HUES6 (cell line): ENCODE measurements around the gene TTLL13.

Source experiments
- H3K27ac ChIP-seq: 2 replicates; pipeline ENCODE4 v1.7.0; 2013; ENCODE audit warnings: low read depth, mild to moderate bottlenecking, low read length, inconsistent platforms
- H3K27me3 ChIP-seq: 2 replicates; pipeline ENCODE4 v1.6.1; 2013; ENCODE audit warnings: low read length; ENCODE audit not compliant: control insufficient read depth, insufficient read depth
- H3K36me3 ChIP-seq: 2 replicates; pipeline ENCODE4 v1.6.1; 2013; ENCODE audit warnings: low read length; ENCODE audit not compliant: control insufficient read depth, insufficient read depth
- H3K4me1 ChIP-seq: 2 replicates; pipeline ENCODE4 v1.6.1; 2013; ENCODE audit warnings: low read length; ENCODE audit not compliant: control insufficient read depth, insufficient read depth
- H3K4me3 ChIP-seq: 2 replicates; pipeline ENCODE4 v1.5.1; 2013; ENCODE audit warnings: low read depth, low read length
- H3K9ac ChIP-seq: one replicate; pipeline ENCODE4 v1.6.1; 2013; ENCODE audit warnings: mild to moderate bottlenecking, low read length
- H3K9me3 ChIP-seq: 2 replicates; pipeline ENCODE4 v1.6.1; 2013; ENCODE audit warnings: low read depth, low read length; ENCODE audit not compliant: control insufficient read depth, insufficient read depth

TTLL13 gene, protein sequence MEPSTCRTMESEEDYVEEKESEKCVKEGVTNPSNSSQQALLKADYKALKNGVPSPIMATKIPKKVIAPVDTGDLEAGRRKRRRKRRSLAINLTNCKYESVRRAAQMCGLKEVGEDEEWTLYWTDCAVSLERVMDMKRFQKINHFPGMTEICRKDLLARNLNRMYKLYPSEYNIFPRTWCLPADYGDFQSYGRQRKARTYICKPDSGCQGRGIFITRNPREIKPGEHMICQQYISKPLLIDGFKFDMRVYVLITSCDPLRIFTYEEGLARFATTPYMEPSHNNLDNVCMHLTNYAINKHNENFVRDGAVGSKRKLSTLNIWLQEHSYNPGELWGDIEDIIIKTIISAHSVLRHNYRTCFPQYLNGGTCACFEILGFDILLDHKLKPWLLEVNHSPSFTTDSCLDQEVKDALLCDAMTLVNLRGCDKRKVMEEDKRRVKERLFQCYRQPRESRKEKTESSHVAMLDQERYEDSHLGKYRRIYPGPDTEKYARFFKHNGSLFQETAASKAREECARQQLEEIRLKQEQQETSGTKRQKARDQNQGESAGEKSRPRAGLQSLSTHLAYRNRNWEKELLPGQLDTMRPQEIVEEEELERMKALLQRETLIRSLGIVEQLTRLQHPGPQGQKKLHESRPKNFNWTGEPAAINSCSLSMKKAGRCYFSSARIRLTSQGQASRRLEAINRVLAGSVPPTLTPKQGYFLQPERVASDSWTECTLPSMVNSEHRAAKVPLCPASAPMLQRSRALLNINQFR

DNA sequence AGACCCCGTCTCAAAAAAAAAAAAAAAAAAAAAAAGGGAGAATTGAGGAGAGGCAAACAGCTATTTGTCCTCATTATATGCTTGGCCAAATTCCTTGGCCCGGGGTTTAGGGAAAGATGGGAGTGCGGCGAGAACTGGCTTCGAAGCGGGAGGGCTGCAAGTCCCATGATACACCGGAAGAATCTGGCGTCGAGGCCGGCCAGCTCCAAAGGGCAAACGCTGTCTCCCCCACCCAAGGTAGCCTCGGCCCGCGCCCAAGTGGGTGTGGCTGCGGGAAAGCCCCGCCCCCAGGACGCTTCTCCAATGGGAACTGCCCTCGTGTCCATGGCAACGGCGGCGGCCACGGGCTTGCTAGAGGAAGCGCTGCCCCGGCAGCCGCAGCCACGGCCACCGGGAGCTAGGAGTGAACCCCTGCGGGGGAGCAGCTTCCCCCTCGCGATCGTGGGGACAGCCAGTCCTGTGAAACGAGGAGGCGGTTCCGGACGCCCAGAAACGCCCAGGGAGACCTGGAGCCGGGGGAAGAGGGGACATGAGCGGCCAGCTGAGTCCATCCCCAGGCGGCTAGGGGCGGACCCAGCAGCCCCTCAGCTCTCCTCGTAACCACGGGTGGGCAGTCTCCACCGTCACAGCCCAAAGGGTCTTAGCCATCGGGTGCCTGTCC is at the start of gene TTLL13:
TTLL13 (plus strand) TSS at position 354 of the 661 bp plus-strand sequence. CDS start 1,075 bp downstream, outside the sequence.
- H3K27ac ChIP-seq: no peak within 1 kb of the TSS
- H3K4me1 ChIP-seq: peaks cover 8% of the 10 kb centered on the region; the same call in 1 of the 2 replicates
- H3K4me3 ChIP-seq: peak within 1 kb of the TSS; percentile 73
- peaks cover 4% of the 10 kb centered on the region for H3K27me3 ChIP-seq
- no peak within 1 kb of the TSS for H3K9ac ChIP-seq
- H3K9me3 ChIP-seq: no peaks in the 10 kb centered on the region
- no peaks in the 10 kb centered on the region for H3K36me3 ChIP-seq

DNA sequence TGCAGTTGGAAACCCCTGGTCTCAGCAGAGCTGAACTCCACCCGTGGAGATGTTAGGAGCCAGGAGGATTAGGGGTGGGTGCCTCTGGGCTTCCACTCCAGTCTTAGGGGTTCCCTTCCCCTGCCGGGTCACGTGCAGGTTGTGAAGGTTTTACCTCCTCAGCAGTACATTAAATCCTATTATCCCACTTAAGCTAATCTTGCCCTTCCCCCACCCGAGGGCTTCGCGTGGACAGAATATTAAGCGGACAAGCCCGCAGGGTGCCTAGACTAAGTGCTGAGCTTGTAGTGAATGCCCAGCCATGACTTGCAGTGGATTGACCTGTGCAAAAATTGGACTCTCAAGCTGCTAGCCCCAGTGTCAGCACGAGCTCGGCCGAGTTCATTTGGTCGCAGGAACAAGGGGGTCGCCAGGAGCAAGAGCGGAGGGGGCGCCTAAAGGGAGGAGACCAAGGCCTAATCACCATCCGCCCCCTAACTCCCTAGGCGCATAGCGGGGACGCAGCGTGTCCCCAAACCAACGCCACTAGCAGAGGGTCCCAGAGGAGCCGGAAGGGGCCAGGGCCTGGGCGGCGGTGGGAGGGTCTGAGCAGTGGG is 48.7 kb upstream of the TTLL13 start:
- Histone ChIP-seq H3K27ac (0 out of 2 replicates have a peak overlapping the region, but pooled peaks have one; percentile 29), H3K27me3 (no peaks in the 10 kb centered on the region), H3K9ac (peak overlapping the region; percentile 64), H3K9me3 (no peaks in the 10 kb centered on the region), H3K36me3 (0 out of 2 replicates have a peak, but pooled peaks cover 3% of the 10 kb centered on the region), H3K4me3 (peak overlapping the region; percentile 94), H3K4me1 (peaks cover 14% of the 10 kb centered on the region)

GRCh38 chr15:90201130-90201943 is 48.0 kb upstream of the TTLL13 start, which contains the start of gene SEMA4B:
Gene SEMA4B, plus strand, starts transcription at chr15:90201330. Its CDS starts 249 bp downstream, at chr15:90201579.
- 0 out of 2 replicates have a peak, but pooled peaks cover 3% of the 10 kb centered on the region for H3K36me3 ChIP-seq
- H3K27ac ChIP-seq: peak within 1 kb of the TSS; percentile 29; the same call in 1 of the 2 replicates
- peaks cover 14% of the 10 kb centered on the region for H3K4me1 ChIP-seq

DNA sequence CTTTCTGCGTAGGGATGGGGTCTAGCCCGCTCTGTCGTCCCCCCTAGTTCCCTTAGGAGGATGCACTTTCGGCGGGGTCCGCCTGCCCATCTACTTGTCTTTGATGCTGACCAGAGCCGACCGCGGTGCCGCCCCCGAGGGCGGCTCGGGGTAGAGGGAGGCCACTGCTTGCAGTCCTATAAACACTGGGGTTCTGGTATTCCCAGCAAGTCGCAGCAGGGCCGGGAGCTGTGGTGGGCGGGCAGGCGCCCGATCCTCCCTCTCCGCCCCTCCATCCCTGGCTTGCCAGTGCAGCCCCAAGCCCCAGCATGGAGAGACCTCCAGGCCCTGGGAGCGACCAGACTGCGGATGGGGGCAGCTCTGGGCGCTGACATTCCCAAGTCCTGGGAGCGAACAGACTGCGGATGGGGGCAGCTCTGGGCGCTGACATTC is 47.4 kb upstream of the TTLL13 start:
- Histone ChIP-seq H3K4me3 (peak overlapping the region; percentile 94), H3K27me3 (no peaks in the 10 kb centered on the region), H3K9me3 (no peaks in the 10 kb centered on the region), H3K36me3 (0 out of 2 replicates have a peak, but pooled peaks cover 6% of the 10 kb centered on the region), H3K4me1 (peaks cover 14% of the 10 kb centered on the region), H3K27ac (no peak overlapping the region), H3K9ac (peak overlapping the region; percentile 63)

More at GRCh38 chr15:90201130-90201943, 48.0 kb upstream of the TTLL13 start, which contains the start of gene SEMA4B:
- peak within 1 kb of the TSS; percentile 94 for H3K4me3 ChIP-seq
- no peaks in the 10 kb centered on the region for H3K9me3 ChIP-seq
- no peaks in the 10 kb centered on the region for H3K27me3 ChIP-seq
- peak within 1 kb of the TSS; percentile 64 for H3K9ac ChIP-seq

DNA sequence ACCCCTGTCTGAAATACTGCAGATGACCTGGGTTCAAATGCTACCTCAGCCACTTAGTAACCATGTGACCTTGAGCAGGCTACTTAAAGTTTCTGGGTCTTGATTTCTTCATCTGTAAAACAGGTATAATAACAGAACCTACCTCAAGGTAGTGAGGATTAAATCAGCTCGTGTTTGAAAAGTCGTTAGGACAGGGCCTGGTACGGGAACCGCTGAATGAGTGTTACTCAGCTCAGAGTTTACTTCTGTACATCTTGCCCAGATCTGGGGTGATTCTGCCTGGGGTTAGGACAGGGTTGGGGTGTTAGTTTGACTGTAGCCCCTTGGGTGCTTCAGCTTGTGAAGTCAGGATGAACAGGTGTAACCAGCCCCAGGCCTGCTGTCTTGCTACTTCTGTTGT is 46.4 kb upstream of the TTLL13 start:
- Histone ChIP-seq H3K36me3 (0 out of 2 replicates have a peak, but pooled peaks cover 6% of the 10 kb centered on the region), H3K27me3 (no peaks in the 10 kb centered on the region), H3K27ac (no peak overlapping the region), H3K4me1 (peaks cover 14% of the 10 kb centered on the region), H3K9me3 (no peaks in the 10 kb centered on the region), H3K9ac (no peak overlapping the region), H3K4me3 (peak overlapping the region; percentile 94; the same call in 1 of the 2 replicates)

GRCh38 chr15:90203473-90203872 is 45.9 kb upstream of the TTLL13 start:
- Histone ChIP-seq H3K4me1 (peaks cover 14% of the 10 kb centered on the region), H3K27ac (no peak overlapping the region), H3K27me3 (no peaks in the 10 kb centered on the region), H3K36me3 (0 out of 2 replicates have a peak, but pooled peaks cover 6% of the 10 kb centered on the region), H3K9me3 (no peaks in the 10 kb centered on the region), H3K9ac (no peak overlapping the region), H3K4me3 (no peak overlapping the region)

- H3K4me1 ChIP-seq: peaks cover 14% of the 10 kb centered on the region
- no peaks in the 10 kb centered on the region for H3K9me3 ChIP-seq
- H3K9ac ChIP-seq: no peak overlapping the region
- no peaks in the 10 kb centered on the region for H3K27me3 ChIP-seq
- H3K4me3 ChIP-seq: no peak overlapping the region
- 0 out of 2 replicates have a peak, but pooled peaks cover 6% of the 10 kb centered on the region for H3K36me3 ChIP-seq
- H3K27ac ChIP-seq: no peak overlapping the region
These were observed 45.4 kb upstream of the TTLL13 start for GRCh38 chr15:90203922-90204321.

DNA sequence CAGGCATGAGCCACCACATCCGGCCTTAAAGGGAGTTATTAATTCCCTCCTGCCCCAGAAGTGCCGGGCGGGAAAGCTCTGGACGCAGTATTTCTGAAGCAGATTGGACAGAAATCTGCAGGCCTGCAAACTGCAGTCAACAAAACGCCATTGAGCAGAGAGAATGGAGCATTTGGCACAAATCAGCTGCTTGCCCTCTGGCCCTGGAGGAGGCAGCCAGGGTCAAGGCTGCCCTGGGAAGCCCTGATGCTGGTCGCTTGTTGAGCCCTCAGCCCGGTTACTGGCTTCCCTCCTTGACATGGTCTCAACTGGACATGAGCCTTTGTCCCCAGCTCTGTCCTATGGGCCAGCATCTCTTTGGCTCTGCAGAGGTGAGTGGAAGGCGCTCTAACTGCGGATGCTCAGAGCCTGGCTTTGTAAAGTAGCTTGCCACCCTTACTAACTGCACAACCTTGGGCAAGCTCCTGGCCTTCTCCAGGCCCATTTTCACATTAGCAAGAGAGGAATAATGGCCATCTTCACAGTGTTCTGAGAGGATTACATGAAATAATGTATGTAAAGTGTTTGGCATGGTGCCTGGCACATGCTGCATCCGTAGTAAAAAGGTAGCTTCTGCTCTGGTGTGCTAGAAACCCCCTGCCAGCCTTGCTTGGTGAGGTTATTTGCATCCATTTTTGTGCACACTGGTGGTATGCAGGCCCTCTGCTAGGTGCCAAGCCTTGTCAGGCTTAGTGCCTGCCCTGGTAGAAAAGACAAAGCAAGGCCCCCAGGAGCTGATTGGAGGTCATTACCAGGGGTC is 44.1 kb upstream of the TTLL13 start:
- H3K9ac ChIP-seq: no peak overlapping the region
- no peak overlapping the region for H3K4me3 ChIP-seq
- no peak overlapping the region for H3K27ac ChIP-seq
- no peaks in the 10 kb centered on the region for H3K27me3 ChIP-seq
- H3K36me3 ChIP-seq: 0 out of 2 replicates have a peak, but pooled peaks cover 9% of the 10 kb centered on the region
- peaks cover 13% of the 10 kb centered on the region for H3K4me1 ChIP-seq
- H3K9me3 ChIP-seq: no peaks in the 10 kb centered on the region

GRCh38 chr15:90205886-90206285 is 43.5 kb upstream of the TTLL13 start:
- H3K4me3 ChIP-seq: no peak overlapping the region
- peaks cover 9% of the 10 kb centered on the region for H3K4me1 ChIP-seq
- 0 out of 2 replicates have a peak, but pooled peaks cover 9% of the 10 kb centered on the region for H3K36me3 ChIP-seq
- H3K27me3 ChIP-seq: no peaks in the 10 kb centered on the region
- H3K9me3 ChIP-seq: no peaks in the 10 kb centered on the region
- no peak overlapping the region for H3K9ac ChIP-seq
- no peak overlapping the region for H3K27ac ChIP-seq
